ENCODE data around the gene KDR. TPM values are rescaled to one million over a fixed set of nuclear protein-coding genes. Genes with fewer than 3 reads are reported as not detected.

The KDR gene
- total RNA-seq, 4 donors from 2014 or later: 1.9 to 7.5 (median 3.9) TPM

DNA sequence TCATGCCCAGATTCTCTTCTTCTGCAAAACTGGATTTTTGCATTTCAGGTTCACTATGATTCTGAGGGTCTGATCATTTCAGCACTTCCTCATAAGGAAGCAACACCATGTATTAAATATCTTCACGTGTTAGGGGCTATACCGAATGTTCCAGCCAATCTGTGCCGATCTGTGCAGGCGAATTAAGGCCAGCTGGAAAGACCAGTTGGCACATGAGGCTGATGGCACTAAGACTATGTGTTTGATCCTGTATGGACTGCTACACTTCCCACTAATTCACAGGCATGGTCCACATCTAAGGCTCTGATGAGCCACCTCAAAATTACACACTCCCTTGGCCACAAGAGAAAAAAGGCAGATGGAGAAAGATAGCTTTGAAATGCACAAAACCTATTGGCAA, 28.8 kb downstream of the KDR start:
- no peaks in the 10 kb centered on the region for H3K4me1 ChIP-seq
- H3K36me3 ChIP-seq: no peaks in the 10 kb centered on the region
- no peak for DNase-seq
- no peaks in the 10 kb centered on the region for H3K27me3 ChIP-seq
- intact Hi-C loops (cut with DNase I; ENCODE audit: low total_unique reads) (no loop called here), in situ Hi-C loops (cut with MboI; ENCODE audit: low pct_ligation_motif_present in 1 of 4, low pct_unique_long_range_greater_than_20kb in 1 of 4, low sequenced_read_pairs in 3 of 4) (no loop called here)
- H3K27ac ChIP-seq: no peak overlapping the region
- 70 to 83% methylated on average over 2 to 4 of the region's 4 CpGs for WGBS, 2 donors (ENCODE audit: low coverage in 1 of 2)
- H3K4me3 ChIP-seq: no peak overlapping the region
- H3K9me3 ChIP-seq: no peaks in the 10 kb centered on the region
- TF ChIP-seq POLR2AphosphoS5 (IDR thresholded peaks at IDR 0.05): no peak
- no peak for TF ChIP-seq CTCF (IDR thresholded peaks at IDR 0.05)
- no peak for TF ChIP-seq POLR2A (IDR thresholded peaks at IDR 0.05)
- TF ChIP-seq EP300 (IDR thresholded peaks at IDR 0.05; ENCODE audit: low read depth): no peak

DNA sequence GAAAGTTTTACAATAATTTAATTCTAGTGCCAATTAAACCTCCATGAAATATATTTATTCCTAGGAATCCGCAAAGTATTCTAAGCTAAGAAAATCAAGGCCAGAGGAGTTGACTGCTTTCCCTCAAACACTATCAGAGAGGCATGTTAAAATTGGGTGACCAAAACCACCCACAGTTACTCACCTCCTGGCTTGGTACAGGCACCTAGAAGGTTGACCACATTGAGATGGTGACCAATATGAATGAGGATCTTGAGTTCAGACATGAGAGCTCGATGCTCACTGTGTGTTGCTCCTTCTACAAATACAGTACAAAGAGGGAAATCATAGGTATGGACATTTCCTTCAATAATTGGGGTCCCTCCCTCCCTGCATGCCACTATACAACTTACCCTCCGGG, 29.4 kb downstream of the KDR start:
- whole genome bisulfite sequencing, 2 donors (ENCODE audit: low coverage in 1 of 2): 74 to 77% methylated on average over 3 of the region's 3 CpGs
- no peaks in the 10 kb centered on the region for H3K27me3 ChIP-seq
- no peaks in the 10 kb centered on the region for H3K9me3 ChIP-seq
- no peaks in the 10 kb centered on the region for H3K36me3 ChIP-seq
- no peak overlapping the region for H3K4me3 ChIP-seq
- no peak overlapping the region for H3K27ac ChIP-seq
- DNase-seq: no peak
- in situ Hi-C loops (cut with MboI; ENCODE audit: low pct_ligation_motif_present in 1 of 4, low pct_unique_long_range_greater_than_20kb in 1 of 4, low sequenced_read_pairs in 3 of 4) (no loop called here), intact Hi-C loops (cut with DNase I; ENCODE audit: low total_unique reads) (no loop called here)
- no peaks in the 10 kb centered on the region for H3K4me1 ChIP-seq
- TF ChIP-seq CTCF (IDR thresholded peaks at IDR 0.05): no peak
- TF ChIP-seq POLR2AphosphoS5 (IDR thresholded peaks at IDR 0.05): no peak

- DNase-seq: no peak
- WGBS, 2 donors (ENCODE audit: low coverage in 1 of 2): 100% methylated on average over 2 of the region's 2 CpGs; no CpG with 5 or more reads in 1 of the 2 donors
- no peak overlapping the region for H3K4me3 ChIP-seq
- H3K36me3 ChIP-seq: no peaks in the 10 kb centered on the region
- intact Hi-C loops (cut with DNase I; ENCODE audit: low total_unique reads) (no loop called here), in situ Hi-C loops (cut with MboI; ENCODE audit: low pct_ligation_motif_present in 1 of 4, low pct_unique_long_range_greater_than_20kb in 1 of 4, low sequenced_read_pairs in 3 of 4) (no loop called here)
- no peak for TF ChIP-seq EP300 (IDR thresholded peaks at IDR 0.05; ENCODE audit: low read depth)
- TF ChIP-seq CTCF (IDR thresholded peaks at IDR 0.05): no peak
- no peaks in the 10 kb centered on the region for H3K4me1 ChIP-seq
- H3K27me3 ChIP-seq: no peaks in the 10 kb centered on the region
- no peak overlapping the region for H3K27ac ChIP-seq
- no peaks in the 10 kb centered on the region for H3K9me3 ChIP-seq
These were observed 32.9 kb downstream of the KDR start for GRCh38 chr4:55092504-55092903.

- in situ Hi-C loops (cut with MboI; ENCODE audit: low pct_ligation_motif_present in 1 of 4, low pct_unique_long_range_greater_than_20kb in 1 of 4, low sequenced_read_pairs in 3 of 4): no loop called here
- Histone ChIP-seq H3K27me3 (no peaks in the 10 kb centered on the region), H3K9me3 (no peaks in the 10 kb centered on the region), H3K36me3 (no peaks in the 10 kb centered on the region), H3K4me3 (no peak overlapping the region), H3K27ac (no peak overlapping the region), H3K4me1 (no peaks in the 10 kb centered on the region)
- DNase-seq: no peak
- WGBS, 2 donors (ENCODE audit: low coverage in 1 of 2): 79 to 90% methylated on average over 6 of the region's 6 CpGs
- intact Hi-C loops (cut with DNase I; ENCODE audit: low total_unique reads): no loop called here
- no peak for TF ChIP-seq POLR2A (IDR thresholded peaks at IDR 0.05)
- no peak for TF ChIP-seq EP300 (IDR thresholded peaks at IDR 0.05; ENCODE audit: low read depth)
- no peak for TF ChIP-seq CTCF (IDR thresholded peaks at IDR 0.05)
- no peak for TF ChIP-seq POLR2AphosphoS5 (IDR thresholded peaks at IDR 0.05)
These were observed 35.5 kb downstream of the KDR start for GRCh38 chr4:55089916-55090315.

Measured in transverse colon (tissue), 4 donors.